Measurements from ENCODE around the gene TEKT1.

- TF ChIP-seq CTCF (tag by site-specific recombination; IDR thresholded peaks at IDR 0.05): no peak
- no peak for TF ChIP-seq ZNF23 (tag by site-specific recombination; IDR thresholded peaks at IDR 0.05; ENCODE audit: borderline replicate concordance)
- TF ChIP-seq ZNF639 (tag by site-specific recombination; IDR thresholded peaks at IDR 0.05): no peak
- TF ChIP-seq REST (tag by site-specific recombination; IDR thresholded peaks at IDR 0.05): no peak
- TF ChIP-seq GLIS2 (tag by site-specific recombination; IDR thresholded peaks at IDR 0.05): no peak
- TF ChIP-seq ZNF2 (tag by site-specific recombination; IDR thresholded peaks at IDR 0.05): no peak
- no peak for TF ChIP-seq ZBTB17 (tag by site-specific recombination; IDR thresholded peaks at IDR 0.05)
These were observed 73.8 kb downstream of the TEKT1 start for GRCh38 chr17:6757747-6758146.

All from HEK293 (cell line).